ENCODE data around the gene CDH12.

Gene CDH12

GRCh38 chr5:22598796-22599195, 254.3 kb downstream of the CDH12 start:
- no peak for DNase-seq (ENCODE audit: low read depth)
- no peak for TF ChIP-seq CTCF (IDR thresholded peaks at IDR 0.05; ENCODE audit: insufficient read depth, low read depth, low read length, missing control alignments)

GRCh38 chr5:22596404-22596970, 256.7 kb downstream of the CDH12 start:
- H3K4me3 ChIP-seq (ENCODE audit: low read depth, low read length) = no peak overlapping the region
- no peak for TF ChIP-seq CTCF (IDR thresholded peaks at IDR 0.05; ENCODE audit: insufficient read depth, low read depth, low read length, missing control alignments)
- DNase-seq (ENCODE audit: low read depth) = no peak

More at GRCh38 chr5:22598796-22599195, 254.3 kb downstream of the CDH12 start:
- no peak overlapping the region for H3K4me3 ChIP-seq (ENCODE audit: low read depth, low read length)

- no peak for DNase-seq (ENCODE audit: low read depth)
- H3K4me3 ChIP-seq (ENCODE audit: low read depth, low read length) = no peak overlapping the region
- TF ChIP-seq CTCF (IDR thresholded peaks at IDR 0.05; ENCODE audit: insufficient read depth, low read depth, low read length, missing control alignments) = no peak
Observed at GRCh38 chr5:22594491-22594890, 258.7 kb downstream of the CDH12 start.

- no peak for TF ChIP-seq CTCF (IDR thresholded peaks at IDR 0.05; ENCODE audit: insufficient read depth, low read depth, low read length, missing control alignments)
- no peak overlapping the region for H3K4me3 ChIP-seq (ENCODE audit: low read depth, low read length)
- DNase-seq (ENCODE audit: low read depth) = no peak
Observed at GRCh38 chr5:22593592-22593991, 259.6 kb downstream of the CDH12 start.

GRCh38 chr5:22591461-22591860, 261.7 kb downstream of the CDH12 start:
- no peak for TF ChIP-seq CTCF (IDR thresholded peaks at IDR 0.05; ENCODE audit: insufficient read depth, low read depth, low read length, missing control alignments)
- no peak overlapping the region for H3K4me3 ChIP-seq (ENCODE audit: low read depth, low read length)
- no peak for DNase-seq (ENCODE audit: low read depth)

GRCh38 chr5:22590677-22591268, 262.4 kb downstream of the CDH12 start:
- no peak for DNase-seq (ENCODE audit: low read depth)
- TF ChIP-seq CTCF (IDR thresholded peaks at IDR 0.05; ENCODE audit: insufficient read depth, low read depth, low read length, missing control alignments) = no peak
- H3K4me3 ChIP-seq (ENCODE audit: low read depth, low read length) = no peak overlapping the region

- TF ChIP-seq CTCF (IDR thresholded peaks at IDR 0.05; ENCODE audit: insufficient read depth, low read depth, low read length, missing control alignments) = no peak
- no peak overlapping the region for H3K4me3 ChIP-seq (ENCODE audit: low read depth, low read length)
- DNase-seq (ENCODE audit: low read depth) = no peak
Observed at GRCh38 chr5:22577711-22578110, 275.4 kb downstream of the CDH12 start.
